HEK293 (cell line): Measurements from ENCODE around the gene TSBP1.

Experiments
- CTCF ChIA-PET: fragments of 350-600 bp; formaldehyde crosslinking; extraction: SDS; loops from one replicate; lab custom pipeline; 2021; ENCODE audit warnings: antibody characterized with exemption; lab: Yijun Ruan, JAX
- POLR2A ChIA-PET: fragments of 300-600 bp; formaldehyde crosslinking; extraction: SDS; loops from one replicate; lab custom pipeline; 2020; ENCODE audit warnings: antibody characterized with exemption, inconsistent platforms; lab: Yijun Ruan, JAX
- H3K27ac ChIP-seq: fragments of 200-500 bp; sonication (Bioruptor generic); 2 replicates; pipeline ENCODE4 v1.5.1; 2014; ENCODE audit warnings: low read depth, low read length, control low read depth, inconsistent platforms; ENCODE audit errors: extremely low read depth
- H3K36me3 ChIP-seq, 2 experiments: fragments of 200-500 bp in 1 of 2; sonication (Bioruptor generic) in 1 of 2; 1 replicate in 1 of 2; 2 replicates in 1 of 2; pipeline ENCODE4 v1.5.1; 2014 to 2017; ENCODE audit warnings: inconsistent platforms in 2 of 2, low read length in 2 of 2; ENCODE audit not compliant: control insufficient read depth in 2 of 2, insufficient read depth in 1 of 2
- H3K4me1 ChIP-seq: fragments of 200-500 bp; sonication (Bioruptor generic); 2 replicates; pipeline ENCODE4 v1.5.1; 2014; ENCODE audit warnings: mild to moderate bottlenecking, low read length, inconsistent platforms; ENCODE audit not compliant: control insufficient read depth, insufficient read depth
- H3K4me3 ChIP-seq: 2 replicates; pipeline ENCODE4 v1.5.1; 2011; ENCODE audit warnings: low read depth, mild to moderate bottlenecking, control low read depth, low read length, moderate library complexity
- H3K9me3 ChIP-seq: fragments of 200-500 bp; sonication (Bioruptor generic); 2 replicates; pipeline ENCODE4 v1.5.1; 2014; ENCODE audit warnings: low read depth, low read length, inconsistent platforms; ENCODE audit not compliant: control insufficient read depth, insufficient read depth
- FEZF1 ChIP-seq: fragments of 450-650 bp; formaldehyde crosslinking; IDR thresholded peaks from 2 replicates; pipeline ENCODE4 v1.5.1; 2016; ENCODE audit warnings: missing biosample characterization, missing genetic modification characterization
- SCRT2 ChIP-seq: fragments of 450-650 bp; formaldehyde crosslinking; IDR thresholded peaks from 2 replicates; pipeline ENCODE4 v1.5.1; 2016; ENCODE audit warnings: missing biosample characterization, missing genetic modification characterization
- ZBTB48 ChIP-seq: fragments of 450-650 bp; formaldehyde crosslinking; IDR thresholded peaks from 2 replicates; pipeline ENCODE4 v1.5.1; 2016; ENCODE audit warnings: missing biosample characterization, missing genetic modification characterization
- ZNF2 ChIP-seq: fragments of 450-650 bp; formaldehyde crosslinking; IDR thresholded peaks from 2 replicates; pipeline ENCODE4 v1.5.1; 2016; ENCODE audit warnings: missing biosample characterization, missing genetic modification characterization
- ZNF23 ChIP-seq: fragments of 450-650 bp; formaldehyde crosslinking; IDR thresholded peaks from 2 replicates; pipeline ENCODE4 v1.5.1; 2016; ENCODE audit warnings: missing biosample characterization, missing genetic modification characterization, borderline replicate concordance
- ZNF558 ChIP-seq: fragments of 450-650 bp; formaldehyde crosslinking; IDR thresholded peaks from 2 replicates; pipeline ENCODE4 v1.5.1; 2016; ENCODE audit warnings: missing biosample characterization, missing genetic modification characterization
- ZSCAN23 ChIP-seq: fragments of 450-650 bp; formaldehyde crosslinking; IDR thresholded peaks from 2 replicates; pipeline ENCODE4 v1.5.1; 2016; ENCODE audit warnings: missing biosample characterization, missing genetic modification characterization
- TF ChIP-seq, protein P1 (sequence below): fragments of 450-650 bp; formaldehyde crosslinking; IDR thresholded peaks from 2 replicates; pipeline ENCODE4 v1.5.1; 2017; ENCODE audit warnings: missing biosample characterization, missing genetic modification characterization
- TF ChIP-seq, protein P2 (sequence below): fragments of 450-650 bp; formaldehyde crosslinking; IDR thresholded peaks from 2 replicates; pipeline ENCODE4 v1.5.1; 2016; ENCODE audit warnings: missing biosample characterization, missing genetic modification characterization, low read depth
- TF ChIP-seq, protein P3 (sequence below): fragments of 450-650 bp; formaldehyde crosslinking; optimal IDR thresholded peaks from 2 replicates; pipeline ENCODE3; 2016; ENCODE audit warnings: missing biosample characterization, mild to moderate bottlenecking, missing genetic modification characterization
- TF ChIP-seq, protein P4 (sequence below): IDR thresholded peaks from 2 replicates; pipeline ENCODE4 v1.6.1; 2011; ENCODE audit warnings: mild to moderate bottlenecking, low read depth, low read length, borderline replicate concordance

Gene TSBP1

DNA sequence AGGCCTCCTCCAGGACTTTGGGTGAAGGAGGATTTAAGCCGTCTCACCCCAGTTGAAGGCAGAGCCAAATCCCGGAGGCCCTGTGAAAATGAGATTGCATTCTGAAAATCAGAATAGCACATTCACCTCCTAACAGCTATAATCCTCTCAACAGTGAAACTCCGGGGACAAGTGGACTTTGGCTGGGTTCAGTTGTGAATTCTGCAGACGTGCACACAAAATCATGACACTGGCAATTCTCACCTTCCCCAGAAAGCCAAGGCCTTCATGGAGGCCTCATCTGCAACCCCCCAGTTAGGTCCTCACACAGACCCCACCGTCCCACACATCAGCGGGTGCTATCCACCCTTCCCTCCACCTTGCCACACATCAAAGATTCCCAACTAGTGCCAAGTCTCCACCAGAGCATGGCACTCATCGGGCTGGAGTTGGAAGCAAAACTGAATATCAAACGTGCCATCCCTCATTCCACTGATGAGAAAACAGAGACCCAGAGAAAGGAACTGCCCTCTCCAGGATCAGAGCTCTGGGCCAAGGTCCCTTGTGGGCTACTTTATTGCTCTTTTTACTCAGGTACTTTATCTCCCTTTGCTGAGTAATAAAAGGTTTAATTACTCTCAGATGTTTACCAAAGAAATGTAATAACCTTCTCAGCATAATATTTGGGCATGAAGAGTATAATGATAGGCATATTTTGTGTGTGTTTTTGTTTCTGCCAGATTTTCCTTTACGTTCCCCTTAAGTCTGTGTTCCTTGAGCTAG lies 40.0 kb upstream of the TSBP1 start:
- no peak overlapping the region for H3K4me3 ChIP-seq
- H3K36me3 ChIP-seq = no peaks in the 10 kb centered on the region
- no peak for TF ChIP-seq ZNF23 (tag by site-specific recombination)
- peak; percentile 50 for TF ChIP-seq FEZF1 (tag by site-specific recombination)
- no peak for TF ChIP-seq ZNF558 (tag by site-specific recombination)
- TF ChIP-seq, protein P1, sequence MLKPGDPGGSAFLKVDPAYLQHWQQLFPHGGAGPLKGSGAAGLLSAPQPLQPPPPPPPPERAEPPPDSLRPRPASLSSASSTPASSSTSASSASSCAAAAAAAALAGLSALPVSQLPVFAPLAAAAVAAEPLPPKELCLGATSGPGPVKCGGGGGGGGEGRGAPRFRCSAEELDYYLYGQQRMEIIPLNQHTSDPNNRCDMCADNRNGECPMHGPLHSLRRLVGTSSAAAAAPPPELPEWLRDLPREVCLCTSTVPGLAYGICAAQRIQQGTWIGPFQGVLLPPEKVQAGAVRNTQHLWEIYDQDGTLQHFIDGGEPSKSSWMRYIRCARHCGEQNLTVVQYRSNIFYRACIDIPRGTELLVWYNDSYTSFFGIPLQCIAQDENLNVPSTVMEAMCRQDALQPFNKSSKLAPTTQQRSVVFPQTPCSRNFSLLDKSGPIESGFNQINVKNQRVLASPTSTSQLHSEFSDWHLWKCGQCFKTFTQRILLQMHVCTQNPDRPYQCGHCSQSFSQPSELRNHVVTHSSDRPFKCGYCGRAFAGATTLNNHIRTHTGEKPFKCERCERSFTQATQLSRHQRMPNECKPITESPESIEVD (tag by site-specific recombination) = peak; percentile 73; the same call in 1 of the 2 replicates
- CTCF ChIA-PET = interaction anchor here (0.6 to 11.0 kb wide), 10 partner anchors 14 to 533 kb away, joined by 3 to 179 read pairs (median 26); no protein-coding TSS in a partner anchor
- H3K27ac ChIP-seq = no peak overlapping the region
- POLR2A ChIA-PET = no interaction called here
- no peaks in the 10 kb centered on the region for H3K4me1 ChIP-seq
- H3K9me3 ChIP-seq = no peaks in the 10 kb centered on the region

DNA sequence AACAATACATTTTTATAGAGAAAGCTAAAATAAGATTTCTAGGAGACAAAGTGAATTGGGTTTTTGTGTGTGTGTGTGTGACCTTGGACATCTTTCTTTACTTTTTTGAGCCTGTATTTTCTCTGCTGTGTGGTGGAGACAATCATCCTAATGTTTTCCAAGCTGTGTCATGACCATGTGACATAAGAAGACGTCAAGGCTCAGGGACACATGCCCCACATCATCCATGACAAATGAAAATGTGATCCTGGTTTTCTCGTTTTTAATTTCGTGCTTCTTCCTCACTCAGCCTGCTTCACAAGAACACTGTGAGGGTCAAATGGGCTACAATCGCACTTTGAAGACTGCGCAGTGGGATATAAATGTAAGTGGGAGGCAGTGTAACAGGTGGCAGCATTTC lies 39.2 kb upstream of the TSBP1 start:
- no peaks in the 10 kb centered on the region for H3K4me1 ChIP-seq
- ChIA-PET POLR2A (no interaction called here), CTCF (interaction anchor here (0.5 to 11.0 kb wide), 7 partner anchors 9 to 457 kb away, joined by 3 to 179 read pairs (median 4); no protein-coding TSS in a partner anchor)
- H3K36me3 ChIP-seq = no peaks in the 10 kb centered on the region
- peak; percentile 49 for TF ChIP-seq SCRT2 (tag by site-specific recombination)
- TF ChIP-seq ZNF2 = no peak
- H3K27ac ChIP-seq = no peak overlapping the region
- H3K9me3 ChIP-seq = no peaks in the 10 kb centered on the region
- no peak overlapping the region for H3K4me3 ChIP-seq

DNA sequence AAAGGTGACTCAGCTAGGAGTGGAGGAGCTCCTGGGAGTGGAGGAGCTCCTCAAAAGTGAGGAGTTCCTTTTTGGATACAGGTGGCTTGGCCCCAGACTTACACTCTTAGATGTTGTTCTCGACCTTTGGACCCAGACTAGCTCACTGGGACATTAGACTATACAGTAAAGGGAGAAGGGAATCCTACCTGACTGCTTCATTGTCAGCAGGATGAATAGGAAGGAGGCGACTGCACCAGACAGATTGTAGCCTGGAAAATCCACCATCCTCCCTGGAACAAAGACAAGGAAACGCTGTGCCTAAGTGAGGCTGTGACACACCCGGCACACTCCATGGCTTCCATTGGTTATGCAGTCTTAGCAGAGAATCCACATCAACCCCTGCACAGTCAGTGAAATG lies 35.2 kb upstream of the TSBP1 start, which contains the start of gene BTNL2:
Gene BTNL2 (minus strand): TSS at position 325 of the 400 bp plus-strand sequence. CDS start 58 bp downstream, at position 267.
- POLR2A ChIA-PET = no interaction called here
- no peaks in the 10 kb centered on the region for H3K36me3 ChIP-seq
- H3K4me1 ChIP-seq = no peaks in the 10 kb centered on the region
- CTCF ChIA-PET = interaction anchor here (0.7 to 1.8 kb wide), 4 partner anchors 10 to 541 kb away, joined by 3 to 5 read pairs (median 4); no protein-coding TSS in a partner anchor
- H3K27ac ChIP-seq = no peak within 1 kb of the TSS
- no peak within 1 kb of the TSS for H3K4me3 ChIP-seq
- H3K9me3 ChIP-seq = no peaks in the 10 kb centered on the region
- TF ChIP-seq, protein P2, sequence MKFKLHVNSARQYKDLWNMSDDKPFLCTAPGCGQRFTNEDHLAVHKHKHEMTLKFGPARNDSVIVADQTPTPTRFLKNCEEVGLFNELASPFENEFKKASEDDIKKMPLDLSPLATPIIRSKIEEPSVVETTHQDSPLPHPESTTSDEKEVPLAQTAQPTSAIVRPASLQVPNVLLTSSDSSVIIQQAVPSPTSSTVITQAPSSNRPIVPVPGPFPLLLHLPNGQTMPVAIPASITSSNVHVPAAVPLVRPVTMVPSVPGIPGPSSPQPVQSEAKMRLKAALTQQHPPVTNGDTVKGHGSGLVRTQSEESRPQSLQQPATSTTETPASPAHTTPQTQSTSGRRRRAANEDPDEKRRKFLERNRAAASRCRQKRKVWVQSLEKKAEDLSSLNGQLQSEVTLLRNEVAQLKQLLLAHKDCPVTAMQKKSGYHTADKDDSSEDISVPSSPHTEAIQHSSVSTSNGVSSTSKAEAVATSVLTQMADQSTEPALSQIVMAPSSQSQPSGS = no peak
- TF ChIP-seq ZSCAN23 (tag by site-specific recombination) (no peak), ZBTB48 (tag by site-specific recombination) (no peak)
- TF ChIP-seq, protein P3, sequence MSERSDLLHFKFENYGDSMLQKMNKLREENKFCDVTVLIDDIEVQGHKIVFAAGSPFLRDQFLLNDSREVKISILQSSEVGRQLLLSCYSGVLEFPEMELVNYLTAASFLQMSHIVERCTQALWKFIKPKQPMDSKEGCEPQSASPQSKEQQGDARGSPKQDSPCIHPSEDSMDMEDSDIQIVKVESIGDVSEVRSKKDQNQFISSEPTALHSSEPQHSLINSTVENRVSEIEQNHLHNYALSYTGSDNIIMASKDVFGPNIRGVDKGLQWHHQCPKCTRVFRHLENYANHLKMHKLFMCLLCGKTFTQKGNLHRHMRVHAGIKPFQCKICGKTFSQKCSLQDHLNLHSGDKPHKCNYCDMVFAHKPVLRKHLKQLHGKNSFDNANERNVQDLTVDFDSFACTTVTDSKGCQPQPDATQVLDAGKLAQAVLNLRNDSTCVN (tag by site-specific recombination) = no peak
- TF ChIP-seq, protein P4, sequence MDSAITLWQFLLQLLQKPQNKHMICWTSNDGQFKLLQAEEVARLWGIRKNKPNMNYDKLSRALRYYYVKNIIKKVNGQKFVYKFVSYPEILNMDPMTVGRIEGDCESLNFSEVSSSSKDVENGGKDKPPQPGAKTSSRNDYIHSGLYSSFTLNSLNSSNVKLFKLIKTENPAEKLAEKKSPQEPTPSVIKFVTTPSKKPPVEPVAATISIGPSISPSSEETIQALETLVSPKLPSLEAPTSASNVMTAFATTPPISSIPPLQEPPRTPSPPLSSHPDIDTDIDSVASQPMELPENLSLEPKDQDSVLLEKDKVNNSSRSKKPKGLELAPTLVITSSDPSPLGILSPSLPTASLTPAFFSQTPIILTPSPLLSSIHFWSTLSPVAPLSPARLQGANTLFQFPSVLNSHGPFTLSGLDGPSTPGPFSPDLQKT = no peak
- TF ChIP-seq, all 188 proteins: peak for 0
